GM18499 (cell line): ENCODE results near the gene PTPRN2.
"Not testable (repeated sequence)": the region's sequence is repeated elsewhere in the genome, so short reads cannot be mapped to it uniquely, and the experiment has no call there.

Source experiments
- ATAC-seq: cut with Tn5 transposase; IDR thresholded peaks from one replicate; pipeline ENCODE4 v1.9.1; 2021; ENCODE audit warnings: moderate number of reproducible peaks; ENCODE audit not compliant: insufficient read depth, unreplicated experiment

Gene PTPRN2

GRCh38 chr7:158396982-158397862 lies 190.4 kb downstream of the PTPRN2 start:
- no peak for ATAC-seq

GRCh38 chr7:158396301-158396905 lies 191.2 kb downstream of the PTPRN2 start:
- no peak for ATAC-seq

DNA sequence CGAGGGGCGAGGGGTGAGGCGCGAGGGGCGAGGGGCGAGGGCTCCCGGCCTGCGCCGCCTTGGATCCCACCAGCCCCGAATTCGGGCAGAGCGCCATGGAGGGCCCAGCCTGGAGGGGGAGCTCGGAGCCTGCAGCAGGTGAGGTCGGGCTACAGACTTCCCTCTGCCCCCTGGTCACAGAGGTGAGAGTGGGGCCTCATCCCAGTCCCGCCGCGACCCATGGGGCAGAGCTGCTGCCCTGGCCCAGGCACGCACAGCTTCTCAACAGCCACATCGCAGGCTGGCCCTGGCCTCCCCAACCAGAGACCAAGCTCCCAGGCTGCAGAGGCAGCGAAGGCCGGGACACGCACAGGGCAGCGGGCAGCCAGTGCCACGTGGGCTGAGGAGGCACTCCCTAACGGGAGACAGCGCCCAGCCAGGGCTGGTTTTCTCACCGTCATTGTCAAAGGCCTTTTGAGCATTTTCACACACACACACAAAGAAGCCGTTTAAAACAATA lies 191.8 kb downstream of the PTPRN2 start:
- no peak for ATAC-seq

GRCh38 chr7:158395349-158395748 lies 192.3 kb downstream of the PTPRN2 start:
- no peak for ATAC-seq

DNA sequence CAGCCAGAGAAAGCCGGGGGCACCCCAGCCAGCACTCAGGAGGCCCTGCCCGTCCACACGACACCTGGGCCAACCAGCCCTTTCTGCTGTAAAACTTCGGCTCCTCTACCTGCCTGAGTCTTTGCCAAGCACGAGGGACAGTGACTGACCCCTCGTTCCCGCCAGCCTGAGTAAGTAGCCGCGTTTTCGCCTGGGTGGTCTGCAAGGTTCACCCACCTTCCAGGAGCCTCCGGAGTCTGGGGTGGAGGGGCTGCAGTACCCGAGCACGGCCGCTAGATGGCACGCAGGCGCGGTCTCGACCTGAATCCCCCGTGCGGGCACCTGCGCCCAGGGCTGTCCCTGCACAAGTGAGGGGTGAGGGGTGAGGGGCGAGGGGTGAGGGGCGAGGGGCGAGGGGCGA lies 192.7 kb downstream of the PTPRN2 start:
- ATAC-seq = no peak

DNA sequence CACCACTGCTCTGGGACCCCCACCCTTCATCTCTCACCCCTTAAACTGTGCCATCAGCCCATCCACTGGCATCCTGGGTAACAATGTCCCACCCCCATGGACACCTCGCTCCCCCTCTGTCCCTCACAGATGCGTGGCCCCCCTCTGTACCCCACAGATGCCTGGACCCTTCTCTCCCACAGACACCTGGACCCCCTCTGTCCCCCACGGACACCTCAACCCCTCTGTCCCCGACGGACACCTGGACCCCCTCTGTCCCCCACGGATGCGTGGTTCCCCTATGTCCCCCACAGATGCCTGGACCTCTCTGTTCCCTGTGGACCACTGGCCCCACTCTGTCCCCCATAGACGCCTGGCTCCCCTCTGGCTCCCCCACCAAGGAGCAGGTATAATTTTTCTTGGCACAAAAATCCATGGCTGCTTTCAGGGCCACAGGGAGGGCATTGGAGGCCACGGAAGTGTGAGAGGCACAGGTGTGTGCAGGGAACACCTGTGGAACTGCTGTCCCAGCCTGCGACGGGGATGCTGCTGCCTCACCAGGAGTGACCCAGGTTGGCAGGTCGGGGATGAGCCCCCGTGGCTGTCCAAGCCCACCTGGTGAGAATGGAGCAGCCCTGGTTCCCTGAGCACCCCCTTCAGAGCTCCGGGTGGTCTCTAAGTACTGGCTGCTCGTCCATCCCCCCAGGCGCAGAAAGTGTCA lies 193.5 kb downstream of the PTPRN2 start:
- ATAC-seq = no peak

DNA sequence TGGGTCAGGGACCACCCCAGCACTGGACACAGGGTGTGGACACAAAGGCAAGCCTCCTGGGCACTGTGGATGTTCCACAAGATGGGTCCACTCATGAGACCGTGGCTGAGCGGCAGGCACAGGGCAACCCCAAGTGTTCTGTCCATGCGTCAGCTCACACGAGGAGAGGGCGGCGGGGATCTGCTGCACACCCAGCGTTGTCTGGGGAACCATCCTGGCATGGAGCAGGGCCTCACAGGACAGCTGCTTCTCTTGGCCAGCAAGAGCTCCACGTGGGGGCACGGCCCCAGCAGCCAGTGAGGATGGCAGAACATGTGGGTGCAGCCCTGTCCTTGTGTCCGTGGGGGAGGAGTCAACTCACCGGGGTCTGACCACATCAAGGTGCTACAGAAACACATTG lies 195.4 kb downstream of the PTPRN2 start:
- no peak for ATAC-seq

GRCh38 chr7:158391541-158391940 lies 196.1 kb downstream of the PTPRN2 start:
- no peak for ATAC-seq

DNA sequence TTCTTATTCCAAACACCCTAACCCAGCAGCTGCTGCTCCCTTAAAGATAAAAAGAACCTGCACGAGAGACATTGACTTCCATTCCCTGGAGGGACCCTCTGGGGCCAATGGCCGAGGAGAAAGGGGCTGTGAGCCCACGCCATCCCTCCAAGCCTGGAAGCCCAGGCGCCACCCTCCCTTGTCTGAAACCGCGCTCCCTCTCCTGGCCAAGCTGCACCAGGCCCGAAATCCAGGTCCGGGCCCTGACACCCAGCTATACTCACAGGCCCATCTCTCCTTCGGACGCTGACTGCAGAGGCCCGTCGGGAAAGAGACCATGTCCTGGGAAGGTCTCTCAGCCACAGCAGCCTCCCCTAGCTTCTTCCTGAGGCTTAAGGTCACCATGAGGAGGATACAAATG lies 196.5 kb downstream of the PTPRN2 start:
- ATAC-seq = no peak

GRCh38 chr7:158390460-158390859 lies 197.2 kb downstream of the PTPRN2 start:
- ATAC-seq = no peak

DNA sequence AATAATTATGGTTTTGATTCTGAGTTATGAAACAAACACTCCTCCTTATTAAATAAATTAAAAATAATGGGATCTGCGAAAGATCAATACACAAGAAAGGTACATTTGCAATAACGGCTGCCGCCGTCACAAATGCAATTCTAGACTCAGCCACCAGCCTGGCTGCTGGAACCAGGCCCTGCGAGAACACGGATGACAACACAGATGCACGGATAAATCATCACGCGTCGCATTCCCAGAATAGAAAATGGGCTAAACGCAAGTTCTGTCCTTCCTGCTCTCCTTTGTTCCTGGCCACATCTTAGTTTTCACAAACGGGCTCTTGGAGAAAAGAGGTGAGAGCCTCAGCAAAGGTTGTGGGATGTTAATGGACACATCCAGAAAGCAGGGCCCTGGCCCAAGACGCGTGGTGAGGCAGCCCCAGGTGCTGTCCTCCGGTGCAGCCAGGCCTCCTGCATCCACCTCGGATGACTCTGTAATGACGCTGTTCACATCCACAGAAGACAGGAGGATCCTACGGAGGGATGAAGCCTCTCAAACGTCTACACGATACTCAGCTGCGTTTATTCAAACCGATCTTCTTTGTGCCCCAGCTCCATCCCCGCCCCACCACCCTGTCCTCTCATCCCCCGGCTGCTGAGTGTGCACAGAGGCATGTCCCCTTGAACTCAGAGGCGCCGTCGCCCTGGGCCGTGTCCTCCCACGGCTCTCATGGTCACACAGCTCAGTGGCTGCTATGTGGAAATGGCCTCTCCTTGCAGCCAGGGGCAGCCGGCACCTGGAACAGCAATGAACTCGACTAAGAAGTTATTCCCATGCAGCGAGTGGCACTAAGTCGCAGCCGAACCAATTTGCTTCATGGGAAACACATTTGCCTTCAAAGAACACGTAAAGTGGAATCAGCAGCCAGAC lies 197.9 kb downstream of the PTPRN2 start:
- no peak for ATAC-seq

DNA sequence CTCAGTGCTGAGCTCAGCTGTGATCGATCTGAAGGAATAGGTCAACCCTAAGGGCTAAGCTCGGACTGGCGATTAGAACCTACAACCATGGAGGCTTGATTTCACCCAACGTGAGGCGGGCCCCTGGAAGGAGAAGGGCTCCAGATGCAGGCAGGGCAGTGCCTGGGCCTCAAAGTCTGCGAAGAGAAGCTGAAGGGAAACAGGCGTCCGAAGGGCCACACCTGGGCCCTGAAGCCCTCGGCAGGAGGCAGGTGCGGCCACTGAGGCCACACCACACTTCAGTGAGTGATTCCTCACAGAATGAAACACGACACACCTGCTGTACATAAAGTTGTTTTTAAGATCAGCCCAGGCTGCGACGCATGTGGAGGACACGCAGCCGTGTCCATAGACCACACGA lies 198.7 kb downstream of the PTPRN2 start:
- no peak for ATAC-seq

GRCh38 chr7:158388072-158388471 lies 199.6 kb downstream of the PTPRN2 start:
- no peak for ATAC-seq

DNA sequence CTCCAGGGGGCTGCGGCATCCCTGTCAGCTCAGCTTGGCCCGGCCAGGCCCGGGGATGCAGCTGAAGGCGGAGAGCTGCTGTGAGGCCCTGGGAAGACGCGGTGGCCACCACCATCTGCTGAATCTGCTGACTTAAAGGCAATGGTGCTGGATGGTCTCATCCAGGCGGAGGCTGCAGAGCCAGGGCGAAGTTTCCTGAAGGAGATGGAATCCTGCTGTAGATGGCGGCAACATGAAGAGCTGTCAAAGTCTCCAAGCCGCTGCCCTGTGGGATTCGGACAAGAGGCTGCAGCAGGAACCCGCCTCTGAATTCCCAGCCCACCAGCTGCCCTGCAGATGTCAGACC lies 200.1 kb downstream of the PTPRN2 start:
- no peak for ATAC-seq

DNA sequence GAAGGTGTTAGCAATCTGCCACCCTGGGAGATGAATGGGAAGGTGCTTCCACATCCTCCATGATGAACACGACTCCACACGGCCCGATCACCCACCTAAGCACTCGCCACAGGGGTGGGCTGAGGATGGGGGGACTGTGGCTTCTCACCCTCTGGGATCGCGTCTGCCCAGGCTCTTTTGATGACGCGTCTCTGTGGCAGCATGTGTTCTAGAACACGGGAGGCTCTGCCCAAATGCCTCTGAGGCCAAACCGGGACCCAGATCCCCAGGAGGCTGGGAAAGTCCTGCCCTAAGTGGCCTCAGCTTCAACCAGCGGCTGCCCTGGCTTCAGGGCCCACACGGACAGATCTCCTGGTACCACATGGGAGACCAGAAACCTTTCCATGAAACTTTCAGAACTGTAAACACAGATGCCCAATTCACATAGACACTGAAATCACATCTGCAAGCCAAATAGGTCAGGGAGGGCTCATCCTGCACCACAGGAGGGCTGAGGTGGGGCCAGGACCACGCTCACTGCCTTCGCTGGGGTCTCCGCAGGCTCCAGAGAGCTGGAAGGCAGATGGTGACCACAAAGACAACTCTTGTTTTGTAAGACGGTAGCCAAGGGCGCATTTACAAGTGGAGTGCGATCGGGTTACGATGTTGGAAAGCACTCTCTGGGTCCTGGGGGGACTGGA lies 200.6 kb downstream of the PTPRN2 start:
- no peak for ATAC-seq

DNA sequence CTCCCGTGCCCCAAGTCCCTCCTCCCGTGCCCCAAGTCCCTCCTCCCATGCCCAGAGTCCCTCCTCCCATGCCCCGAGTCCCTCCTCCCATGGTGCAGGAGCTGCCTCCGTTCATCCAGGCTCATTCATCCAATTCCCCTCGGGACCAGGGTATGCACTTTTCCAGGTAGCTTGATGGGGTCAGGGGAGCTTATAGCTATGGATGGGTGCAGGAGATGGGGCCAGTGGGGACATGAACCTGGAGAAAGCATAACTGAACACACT lies 201.3 kb downstream of the PTPRN2 start:
- no peak for ATAC-seq

GRCh38 chr7:158385496-158386354 lies 201.9 kb downstream of the PTPRN2 start:
- ATAC-seq = not testable (repeated sequence)

GRCh38 chr7:158384746-158385145 lies 202.9 kb downstream of the PTPRN2 start:
- ATAC-seq = no peak

GRCh38 chr7:158383665-158384064 lies 204.0 kb downstream of the PTPRN2 start:
- no peak for ATAC-seq
